Stimulated activated CD8-positive, alpha-beta memory T cell treated with anti-CD3 and anti-CD28 coated beads, Interleukin-12 subunit alpha, Interleukin-12 subunit beta, amount 100 ng/mL, for 24 hours (primary cell): Measurements from ENCODE around the gene AGPS.

Experiments
- DNase-seq: peaks from one replicate; pipeline ENCODE4 v3.0.0-alpha.2; 2020; ENCODE audit errors: extremely low read depth

AGPS gene

DNA sequence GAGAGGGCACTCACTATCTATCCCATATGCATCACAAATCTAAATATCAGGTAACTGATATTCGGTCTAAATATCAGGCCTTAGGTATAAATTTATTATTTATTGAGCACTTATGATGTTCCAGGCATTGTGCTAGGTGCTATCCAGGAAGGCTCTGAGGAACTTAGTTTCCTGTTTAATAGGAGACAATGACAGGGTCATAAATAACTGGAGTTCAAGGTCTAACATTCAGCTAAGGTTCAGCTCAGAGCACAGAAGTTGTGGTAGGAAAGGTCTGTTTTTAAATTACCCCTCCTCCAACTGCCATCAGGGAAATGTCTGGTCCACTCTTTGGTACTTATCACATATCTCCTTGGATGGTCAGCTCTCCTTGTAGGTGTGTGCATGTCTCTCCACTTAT is 193.6 kb downstream of the AGPS start:
- no peak for DNase-seq

DNA sequence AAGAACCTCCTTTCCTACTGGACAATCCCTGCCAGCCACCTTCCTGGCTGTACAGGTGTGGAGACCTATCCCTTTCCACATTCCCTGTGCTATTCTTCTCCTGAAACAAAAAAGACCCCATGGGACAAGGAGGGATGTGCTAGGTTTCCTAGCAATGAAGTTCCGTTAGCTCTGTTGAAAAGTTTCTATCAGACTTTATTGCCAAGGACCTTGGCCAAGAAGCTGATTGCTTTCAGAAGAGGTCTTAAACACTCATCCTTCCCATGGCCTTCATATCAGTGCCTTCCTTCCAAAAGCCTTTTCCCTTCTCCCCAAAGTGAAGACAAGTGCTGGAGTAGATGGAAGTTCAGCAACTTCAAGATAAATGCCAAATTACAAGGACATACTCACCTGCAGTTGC is 194.8 kb downstream of the AGPS start:
- no peak for DNase-seq

DNA sequence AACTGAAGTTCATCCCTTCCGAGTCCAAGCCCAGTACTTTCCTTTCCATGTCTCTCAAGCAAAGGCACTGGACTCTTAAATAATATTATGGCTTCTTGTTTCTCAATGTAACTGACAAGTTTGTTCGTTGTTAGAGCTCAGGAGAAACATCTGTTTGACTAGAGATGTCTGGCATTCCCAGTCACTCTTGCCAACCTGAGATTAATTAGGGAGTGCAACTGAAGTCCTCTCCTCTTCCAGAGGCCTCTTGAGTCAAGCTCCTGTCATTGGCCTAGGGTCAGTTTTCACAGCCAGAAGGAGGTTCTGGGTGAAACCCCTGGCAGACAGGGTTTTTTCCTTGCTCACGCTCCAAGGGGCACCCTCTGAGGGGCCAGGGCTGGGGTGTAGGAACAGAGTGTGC is 196.1 kb downstream of the AGPS start:
- DNase-seq = no peak

DNA sequence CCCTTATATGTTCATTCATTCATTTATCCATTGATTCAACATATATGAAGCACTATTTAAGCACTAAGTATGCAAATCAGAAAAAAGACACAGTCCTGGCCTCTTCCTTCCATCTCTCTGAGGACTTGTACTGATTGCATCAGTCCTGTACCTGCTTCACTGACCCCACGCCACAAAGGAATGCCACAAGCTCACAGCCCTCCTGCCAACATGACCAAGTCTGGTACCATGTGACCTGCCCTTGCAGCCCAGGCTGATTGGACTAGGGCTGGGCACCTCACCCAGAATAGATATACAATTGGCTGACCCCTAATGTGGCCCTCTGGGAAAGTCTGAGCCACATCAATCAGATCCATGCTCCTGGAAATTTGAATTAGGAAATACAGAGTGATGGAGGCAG is 196.6 kb downstream of the AGPS start:
- DNase-seq = no peak

DNA sequence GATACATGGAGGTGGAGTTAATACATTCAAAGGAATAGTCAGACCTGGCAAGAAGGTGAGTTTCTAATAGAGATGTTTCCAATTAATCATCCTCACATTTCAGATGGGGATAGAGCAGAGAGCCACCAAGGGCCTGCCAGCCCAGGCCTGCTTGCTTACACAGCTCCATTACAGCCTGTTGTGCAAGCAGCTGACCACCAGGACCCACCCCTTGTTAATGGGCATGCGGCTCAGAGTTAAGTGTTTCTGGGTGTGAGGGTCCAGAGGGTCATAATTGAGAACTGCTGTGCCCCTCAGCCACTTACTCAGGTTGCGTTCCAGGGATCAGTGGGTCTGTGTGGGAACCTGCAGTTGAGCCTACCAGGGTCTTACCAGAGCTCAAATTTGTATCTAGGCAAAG is 199.8 kb downstream of the AGPS start:
- DNase-seq = no peak

DNA sequence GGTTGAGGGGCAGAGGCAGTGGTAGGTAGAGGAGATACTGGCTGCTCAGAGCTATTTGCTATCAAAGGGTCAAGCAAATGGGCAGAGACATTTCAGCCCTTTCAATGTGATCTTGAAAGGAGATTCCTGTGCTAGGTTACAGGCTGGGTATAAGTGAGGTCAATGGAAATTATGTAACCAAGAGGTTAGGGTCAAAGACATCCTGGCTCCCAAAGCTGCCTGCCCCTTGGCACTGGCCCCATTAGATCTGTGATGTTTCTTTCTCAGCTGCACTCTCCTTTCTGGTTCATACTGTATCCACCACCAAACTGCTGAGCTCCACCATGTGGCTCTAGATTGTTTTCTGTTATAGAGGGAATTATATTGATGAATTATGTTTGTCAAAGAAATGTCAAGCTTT is 200.4 kb downstream of the AGPS start:
- DNase-seq = no peak

DNA sequence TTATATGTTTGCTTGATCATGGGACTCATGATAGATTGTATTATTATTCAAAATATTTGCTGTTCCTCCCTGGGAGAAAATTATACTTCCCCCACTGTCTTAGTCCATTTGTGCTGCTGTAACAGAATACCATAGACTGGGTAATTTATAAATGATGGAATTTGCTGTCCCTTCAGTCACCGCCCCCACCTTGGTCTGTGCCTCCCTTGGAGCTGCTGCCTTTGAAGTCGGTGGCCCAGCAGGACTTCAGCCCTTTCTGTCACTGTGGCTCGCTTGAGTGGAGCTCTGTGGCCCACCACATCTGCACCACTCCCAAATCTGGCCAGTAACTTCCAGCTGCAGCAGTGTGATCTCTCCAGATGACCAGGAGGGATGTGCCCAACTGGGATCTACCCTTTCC is 200.8 kb downstream of the AGPS start:
- DNase-seq = no peak
